22Rv1 (cell line): ENCODE data around the gene NT5DC4.
A peak's percentile ranks its signal among the peaks of the same experiment; 100 is the strongest.

Experiments used
- H3K27ac ChIP-seq: fragments of 450-650 bp; 2 replicates; pipeline ENCODE4 v1.5.1; 2017
- CTCF ChIP-seq: fragments of 450-650 bp; IDR thresholded peaks from 2 replicates; pipeline ENCODE4 v1.5.1; 2017; ENCODE audit warnings: mild to moderate bottlenecking
- ZFX ChIP-seq: fragments of 450-650 bp; IDR thresholded peaks from 2 replicates; pipeline ENCODE4 v1.6.1; 2017; ENCODE audit warnings: antibody characterized with exemption, borderline replicate concordance

Gene NT5DC4

GRCh38 chr2:112723995-112724394 lies 3.2 kb downstream of the NT5DC4 start:
- TF ChIP-seq ZFX (no peak), CTCF (no peak)
- H3K27ac ChIP-seq, result no peak overlapping the region

- no peak overlapping the region for H3K27ac ChIP-seq
- TF ChIP-seq ZFX, result no peak
- TF ChIP-seq CTCF, result peak; percentile 28
Measured at GRCh38 chr2:112724591-112725525, 4.0 kb downstream of the NT5DC4 start.

GRCh38 chr2:112725545-112726457 lies 5.0 kb downstream of the NT5DC4 start:
- TF ChIP-seq CTCF (no peak), ZFX (no peak)
- H3K27ac ChIP-seq, result no peak overlapping the region

- TF ChIP-seq ZFX (no peak), CTCF (peak; percentile 97)
- no peak overlapping the region for H3K27ac ChIP-seq
Measured at GRCh38 chr2:112726487-112727190, 5.8 kb downstream of the NT5DC4 start.

GRCh38 chr2:112727276-112728028 lies 6.6 kb downstream of the NT5DC4 start:
- TF ChIP-seq ZFX (no peak), CTCF (no peak)
- H3K27ac ChIP-seq, result no peak overlapping the region

- TF ChIP-seq ZFX (no peak), CTCF (no peak)
- no peak overlapping the region for H3K27ac ChIP-seq
Measured at GRCh38 chr2:112728029-112728362, 7.2 kb downstream of the NT5DC4 start.
